Measurements from ENCODE around the gene MED20. TPM values are rescaled to one million over a fixed set of nuclear protein-coding genes. Genes with fewer than 3 reads are reported as not detected.

The MED20 gene
- total RNA-seq, 1 donor from 2014 or later = 28.9 TPM

- H3K27ac ChIP-seq (ENCODE audit: low read depth, low read length) = no peak overlapping the region
- no peak overlapping the region for H3K4me3 ChIP-seq (ENCODE audit: insufficient read depth, low read depth, low read length)
- Mint-ChIP-seq H3K4me3 (ENCODE audit: unreplicated experiment) (no peak overlapping the region), H3K27ac (ENCODE audit: unreplicated experiment) (no peak overlapping the region), H3K4me1 (ENCODE audit: low read depth, unreplicated experiment) (peaks cover 20% of the 10 kb centered on the region), H3K9me3 (ENCODE audit: unreplicated experiment) (no peaks in the 10 kb centered on the region), H3K27me3 (ENCODE audit: low read depth, unreplicated experiment) (no peaks in the 10 kb centered on the region), H3K36me3 (ENCODE audit: low read depth, unreplicated experiment) (peaks cover 22% of the 10 kb centered on the region)
- peaks cover 11% of the 10 kb centered on the region for H3K36me3 ChIP-seq (ENCODE audit: insufficient read depth, low read length)
- no peaks in the 10 kb centered on the region for H4K20me1 ChIP-seq (ENCODE audit: insufficient read depth, low read length)
- no peaks in the 10 kb centered on the region for H3K9me3 ChIP-seq (ENCODE audit: insufficient read depth, low read depth, low read length)
- no peaks in the 10 kb centered on the region for H3K27me3 ChIP-seq (ENCODE audit: insufficient read depth, low read length)
- no peak overlapping the region for H3K4me2 ChIP-seq (ENCODE audit: low read length)
- H3K79me2 ChIP-seq (ENCODE audit: insufficient read depth, low read length) = peaks cover 19% of the 10 kb centered on the region
- TF ChIP-seq EZH2 (IDR thresholded peaks at IDR 0.05; ENCODE audit: insufficient read depth, low read length) = no peak
- TF ChIP-seq, protein P1, sequence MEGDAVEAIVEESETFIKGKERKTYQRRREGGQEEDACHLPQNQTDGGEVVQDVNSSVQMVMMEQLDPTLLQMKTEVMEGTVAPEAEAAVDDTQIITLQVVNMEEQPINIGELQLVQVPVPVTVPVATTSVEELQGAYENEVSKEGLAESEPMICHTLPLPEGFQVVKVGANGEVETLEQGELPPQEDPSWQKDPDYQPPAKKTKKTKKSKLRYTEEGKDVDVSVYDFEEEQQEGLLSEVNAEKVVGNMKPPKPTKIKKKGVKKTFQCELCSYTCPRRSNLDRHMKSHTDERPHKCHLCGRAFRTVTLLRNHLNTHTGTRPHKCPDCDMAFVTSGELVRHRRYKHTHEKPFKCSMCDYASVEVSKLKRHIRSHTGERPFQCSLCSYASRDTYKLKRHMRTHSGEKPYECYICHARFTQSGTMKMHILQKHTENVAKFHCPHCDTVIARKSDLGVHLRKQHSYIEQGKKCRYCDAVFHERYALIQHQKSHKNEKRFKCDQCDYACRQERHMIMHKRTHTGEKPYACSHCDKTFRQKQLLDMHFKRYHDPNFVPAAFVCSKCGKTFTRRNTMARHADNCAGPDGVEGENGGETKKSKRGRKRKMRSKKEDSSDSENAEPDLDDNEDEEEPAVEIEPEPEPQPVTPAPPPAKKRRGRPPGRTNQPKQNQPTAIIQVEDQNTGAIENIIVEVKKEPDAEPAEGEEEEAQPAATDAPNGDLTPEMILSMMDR (IDR thresholded peaks at IDR 0.05; ENCODE audit: insufficient read depth, low read depth, low read length) = no peak
- DNase-seq (ENCODE audit: low read depth) = no peak
- no peak overlapping the region for H3K9ac ChIP-seq (ENCODE audit: low read length)
- no peak overlapping the region for H2AFZ ChIP-seq (ENCODE audit: low read depth, low read length)
- peaks cover 15% of the 10 kb centered on the region for H3K4me1 ChIP-seq (ENCODE audit: insufficient read depth, low read length)
- no peak for FAIRE-seq
Measured at GRCh38 chr6:41914343-41914742, 6.6 kb downstream of the MED20 start.

DNA sequence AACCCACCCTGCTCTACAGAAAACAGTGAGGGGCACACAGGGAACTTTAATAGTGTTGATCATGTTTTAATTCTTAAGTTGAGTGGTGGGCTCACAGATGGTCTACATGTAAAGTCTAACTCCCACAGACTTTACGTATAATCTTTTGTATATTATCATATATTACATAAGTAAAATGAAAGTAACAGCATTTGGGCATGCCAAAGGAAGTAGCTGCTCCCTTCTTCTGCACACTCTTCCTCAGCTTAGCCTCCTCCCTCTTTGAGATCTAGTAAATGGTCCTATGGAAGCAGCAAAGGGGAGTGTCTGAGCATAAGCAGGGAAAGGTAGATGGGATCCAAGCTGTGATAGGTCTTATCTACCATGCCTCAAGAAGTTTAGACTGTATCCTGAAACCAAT lies 11.2 kb downstream of the MED20 start:
- H3K4me1 ChIP-seq (ENCODE audit: insufficient read depth, low read length) = no peaks in the 10 kb centered on the region
- H4K20me1 ChIP-seq (ENCODE audit: insufficient read depth, low read length) = no peaks in the 10 kb centered on the region
- H3K36me3 ChIP-seq (ENCODE audit: insufficient read depth, low read length) = peaks cover 19% of the 10 kb centered on the region
- no peak overlapping the region for H3K4me2 ChIP-seq (ENCODE audit: low read length)
- H3K27ac ChIP-seq (ENCODE audit: low read depth, low read length) = no peak overlapping the region
- FAIRE-seq (no peak), DNase-seq (ENCODE audit: low read depth) (no peak)
- no peaks in the 10 kb centered on the region for H3K27me3 ChIP-seq (ENCODE audit: insufficient read depth, low read length)
- Mint-ChIP-seq H3K9me3 (ENCODE audit: unreplicated experiment) (no peaks in the 10 kb centered on the region), H3K4me3 (ENCODE audit: unreplicated experiment) (no peak overlapping the region), H3K27ac (ENCODE audit: unreplicated experiment) (no peak overlapping the region), H3K36me3 (ENCODE audit: low read depth, unreplicated experiment) (peaks cover 23% of the 10 kb centered on the region), H3K4me1 (ENCODE audit: low read depth, unreplicated experiment) (peaks cover under 1% of the 10 kb centered on the region), H3K27me3 (ENCODE audit: low read depth, unreplicated experiment) (no peaks in the 10 kb centered on the region)
- no peak for TF ChIP-seq EZH2 (IDR thresholded peaks at IDR 0.05; ENCODE audit: insufficient read depth, low read length)
- TF ChIP-seq, protein P1 (IDR thresholded peaks at IDR 0.05; ENCODE audit: insufficient read depth, low read depth, low read length) = no peak
- no peak overlapping the region for H2AFZ ChIP-seq (ENCODE audit: low read depth, low read length)
- H3K9ac ChIP-seq (ENCODE audit: low read length) = no peak overlapping the region
- no peaks in the 10 kb centered on the region for H3K9me3 ChIP-seq (ENCODE audit: insufficient read depth, low read depth, low read length)
- H3K79me2 ChIP-seq (ENCODE audit: insufficient read depth, low read length) = peaks cover 9% of the 10 kb centered on the region
- H3K4me3 ChIP-seq (ENCODE audit: insufficient read depth, low read depth, low read length) = no peak overlapping the region

DNA sequence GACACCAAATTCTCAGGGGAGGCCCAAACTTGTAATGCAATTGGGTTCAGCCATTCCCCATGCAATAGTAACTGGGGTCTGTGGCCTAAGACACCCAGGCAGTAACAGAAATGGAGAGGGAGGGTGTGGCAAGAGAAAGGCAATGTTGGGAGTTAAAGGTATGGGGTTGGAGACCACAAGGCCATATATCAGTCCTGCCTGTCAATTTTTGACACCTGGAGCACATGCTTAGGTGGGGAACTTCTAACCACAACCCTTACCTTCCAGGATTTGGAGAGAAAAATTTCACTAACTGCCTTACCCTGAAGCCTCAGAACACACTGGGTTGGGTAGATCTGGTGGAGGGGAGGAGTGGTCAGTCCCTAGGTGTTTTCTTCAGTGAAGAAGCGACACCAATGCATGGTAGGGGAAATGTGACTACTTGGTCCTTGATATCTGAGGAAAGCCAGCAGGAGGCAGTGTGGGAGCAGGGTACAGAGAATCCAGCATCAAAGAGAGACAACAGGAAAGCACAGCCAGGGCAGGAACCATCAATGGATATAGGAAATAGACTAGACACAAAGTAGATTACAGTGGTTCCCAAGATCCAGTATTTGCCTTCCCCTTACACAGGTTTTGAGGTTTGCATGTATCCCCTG lies 18.9 kb downstream of the MED20 start:
- Histone ChIP-seq H2AFZ (ENCODE audit: low read depth, low read length) (no peak overlapping the region), H3K9ac (ENCODE audit: low read length) (no peak overlapping the region), H3K36me3 (ENCODE audit: insufficient read depth, low read length) (peaks cover 8% of the 10 kb centered on the region), H3K27ac (ENCODE audit: low read depth, low read length) (no peak overlapping the region), H3K4me1 (ENCODE audit: insufficient read depth, low read length) (no peaks in the 10 kb centered on the region), H4K20me1 (ENCODE audit: insufficient read depth, low read length) (peaks cover 4% of the 10 kb centered on the region), H3K4me3 (ENCODE audit: insufficient read depth, low read depth, low read length) (no peak overlapping the region), H3K79me2 (ENCODE audit: insufficient read depth, low read length) (no peaks in the 10 kb centered on the region), H3K27me3 (ENCODE audit: insufficient read depth, low read length) (no peaks in the 10 kb centered on the region), H3K9me3 (ENCODE audit: insufficient read depth, low read depth, low read length) (no peaks in the 10 kb centered on the region), H3K4me2 (ENCODE audit: low read length) (no peak overlapping the region)
- Mint-ChIP-seq H3K4me3 (ENCODE audit: unreplicated experiment) (no peak overlapping the region), H3K27me3 (ENCODE audit: low read depth, unreplicated experiment) (no peaks in the 10 kb centered on the region), H3K4me1 (ENCODE audit: low read depth, unreplicated experiment) (no peaks in the 10 kb centered on the region), H3K27ac (ENCODE audit: unreplicated experiment) (no peak overlapping the region), H3K9me3 (ENCODE audit: unreplicated experiment) (no peaks in the 10 kb centered on the region), H3K36me3 (ENCODE audit: low read depth, unreplicated experiment) (peaks cover 7% of the 10 kb centered on the region)
- FAIRE-seq = no peak
- TF ChIP-seq, protein P1 (IDR thresholded peaks at IDR 0.05; ENCODE audit: insufficient read depth, low read depth, low read length) = no peak
- no peak for TF ChIP-seq EZH2 (IDR thresholded peaks at IDR 0.05; ENCODE audit: insufficient read depth, low read length)
- no peak for DNase-seq (ENCODE audit: low read depth)

Measured in astrocyte (in vitro differentiated cells and primary cell).